RWPE1 (cell line): ENCODE results near the gene PLA2G2D.

ENCODE experiments used
- CTCF ChIA-PET: fragments of 350-600 bp; sonication (Branson Sonifier 250); formaldehyde crosslinking; extraction: SDS; loops from one replicate; lab custom pipeline; 2021; lab: Yijun Ruan, JAX
- POLR2A ChIA-PET: fragments of 400-600 bp; formaldehyde crosslinking; extraction: SDS; loops from one replicate; lab custom pipeline; 2020; ENCODE audit warnings: antibody characterized with exemption; ENCODE audit not compliant: low non-redundant PET; lab: Yijun Ruan, JAX
- DNase-seq: peaks from one replicate; pipeline ENCODE4 v3.0.0; 2012; ENCODE audit warnings: low spot score
- H3K27ac ChIP-seq: fragments of 450-650 bp; 2 replicates; pipeline ENCODE4 v1.5.1; 2017
- TF ChIP-seq, protein P1 (sequence below): fragments of 450-650 bp; conservative IDR thresholded peaks from 2 replicates; pipeline ENCODE4 v1.5.1; 2017; ENCODE audit warnings: low read depth, mild to moderate bottlenecking

PLA2G2D gene

DNA sequence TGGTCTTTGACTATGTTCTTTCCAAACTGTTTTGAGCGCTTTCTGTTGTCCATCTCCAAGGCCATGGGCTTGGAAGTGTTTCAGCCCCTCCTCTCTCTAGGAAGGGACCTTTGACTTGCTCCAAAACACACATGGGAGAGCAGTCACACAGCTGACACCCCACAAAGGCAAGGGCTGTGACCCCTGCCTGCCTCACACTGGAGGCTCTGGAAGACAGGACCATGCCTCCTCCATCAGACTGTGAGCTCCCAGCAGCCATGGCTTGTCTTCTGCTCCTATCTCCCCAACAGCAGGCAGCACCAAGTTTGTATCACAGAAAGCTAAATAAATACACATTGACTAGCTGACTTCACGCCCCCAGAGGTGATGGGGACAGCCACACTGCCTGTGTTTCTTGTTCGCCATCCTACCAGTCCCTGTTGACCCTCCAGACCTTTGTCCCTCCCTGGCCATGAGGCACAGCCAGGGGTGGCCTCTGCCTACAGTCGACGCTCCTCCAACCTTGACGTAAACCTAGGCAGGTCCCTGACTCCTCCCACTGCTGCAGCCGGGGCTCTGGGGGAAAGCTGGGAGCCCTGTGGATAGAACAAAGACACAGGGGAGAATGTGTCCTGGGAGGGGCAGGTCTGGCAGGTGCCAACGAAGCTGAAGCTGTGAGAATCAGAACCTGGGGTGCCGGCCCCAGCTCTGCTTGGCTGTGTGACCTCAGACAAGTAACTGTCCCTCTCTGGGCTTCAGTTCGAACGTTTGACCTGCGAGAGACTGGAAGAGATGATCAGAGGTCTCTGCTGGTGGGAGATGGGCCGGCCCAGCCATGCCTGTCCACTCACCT, 24.6 kb upstream of the PLA2G2D start:
- no peak overlapping the region for H3K27ac ChIP-seq
- DNase-seq: no peak
- TF ChIP-seq, protein P1, sequence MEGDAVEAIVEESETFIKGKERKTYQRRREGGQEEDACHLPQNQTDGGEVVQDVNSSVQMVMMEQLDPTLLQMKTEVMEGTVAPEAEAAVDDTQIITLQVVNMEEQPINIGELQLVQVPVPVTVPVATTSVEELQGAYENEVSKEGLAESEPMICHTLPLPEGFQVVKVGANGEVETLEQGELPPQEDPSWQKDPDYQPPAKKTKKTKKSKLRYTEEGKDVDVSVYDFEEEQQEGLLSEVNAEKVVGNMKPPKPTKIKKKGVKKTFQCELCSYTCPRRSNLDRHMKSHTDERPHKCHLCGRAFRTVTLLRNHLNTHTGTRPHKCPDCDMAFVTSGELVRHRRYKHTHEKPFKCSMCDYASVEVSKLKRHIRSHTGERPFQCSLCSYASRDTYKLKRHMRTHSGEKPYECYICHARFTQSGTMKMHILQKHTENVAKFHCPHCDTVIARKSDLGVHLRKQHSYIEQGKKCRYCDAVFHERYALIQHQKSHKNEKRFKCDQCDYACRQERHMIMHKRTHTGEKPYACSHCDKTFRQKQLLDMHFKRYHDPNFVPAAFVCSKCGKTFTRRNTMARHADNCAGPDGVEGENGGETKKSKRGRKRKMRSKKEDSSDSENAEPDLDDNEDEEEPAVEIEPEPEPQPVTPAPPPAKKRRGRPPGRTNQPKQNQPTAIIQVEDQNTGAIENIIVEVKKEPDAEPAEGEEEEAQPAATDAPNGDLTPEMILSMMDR: no peak
- POLR2A ChIA-PET: no interaction called here
- CTCF ChIA-PET: interaction anchor here (2.1 kb wide), 1 partner anchor 8 kb away, joined by 12 read pairs; no protein-coding TSS in a partner anchor

DNA sequence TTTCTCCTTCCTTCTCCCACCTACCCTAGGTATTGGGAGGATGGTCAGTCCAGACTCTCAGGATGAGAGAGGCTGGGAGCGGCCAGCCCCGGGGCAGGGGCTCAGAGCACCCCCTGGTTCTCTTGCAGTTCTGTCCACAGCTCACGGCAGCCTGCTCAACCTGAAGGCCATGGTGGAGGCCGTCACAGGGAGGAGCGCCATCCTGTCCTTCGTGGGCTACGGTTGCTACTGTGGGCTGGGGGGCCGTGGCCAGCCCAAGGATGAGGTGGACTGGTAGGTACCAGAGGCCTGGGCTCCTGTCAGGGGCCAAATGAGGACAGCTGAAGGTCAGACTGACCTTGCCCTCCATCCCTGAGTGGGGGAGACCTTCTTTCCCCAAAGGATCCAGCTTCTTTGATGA, 24.0 kb upstream of the PLA2G2D start:
- DNase-seq: no peak
- ChIA-PET POLR2A (interaction anchor here (0.6 kb wide), 1 partner anchor 330 kb away, joined by 4 read pairs; no protein-coding TSS in a partner anchor), CTCF (interaction anchor here (2.1 kb wide), 1 partner anchor 9 kb away, joined by 12 read pairs; no protein-coding TSS in a partner anchor)
- no peak overlapping the region for H3K27ac ChIP-seq
- TF ChIP-seq, protein P1: no peak

DNA sequence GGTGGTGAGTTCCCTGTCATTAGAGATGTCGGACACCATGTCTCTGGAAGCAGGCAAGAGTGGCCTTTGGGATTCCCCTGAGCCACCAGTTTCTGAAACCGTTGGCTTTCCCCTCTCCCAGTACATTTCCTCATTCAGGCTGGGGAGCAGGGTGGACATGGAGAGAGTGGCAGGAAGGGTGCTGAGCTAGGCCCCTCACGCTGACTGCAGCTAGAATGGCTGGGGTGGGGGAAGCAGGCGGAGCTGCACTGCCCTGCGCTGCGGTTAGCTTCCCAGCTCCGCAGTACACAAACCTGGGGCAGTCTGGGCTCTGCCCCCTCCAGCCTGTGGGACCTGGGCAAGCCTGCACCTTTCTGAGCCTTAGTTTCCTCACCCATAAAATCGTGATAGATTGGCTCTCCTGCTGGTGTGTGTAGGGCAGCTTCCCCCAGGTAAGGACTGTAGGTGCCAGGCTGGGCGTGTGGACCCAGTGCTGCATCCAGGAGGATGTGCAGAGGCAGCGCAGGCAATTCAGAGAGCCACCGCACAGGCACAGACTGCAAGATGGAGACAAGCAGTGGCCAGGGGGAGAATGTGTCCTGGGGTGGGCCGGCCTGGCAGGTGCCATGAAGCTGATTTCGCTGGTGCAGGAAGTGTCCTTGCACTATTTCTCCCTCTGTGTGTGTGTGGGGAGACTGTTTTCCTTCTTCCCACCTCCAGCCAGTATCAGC, 22.8 kb upstream of the PLA2G2D start:
- DNase-seq: no peak
- TF ChIP-seq, protein P1: no peak
- ChIA-PET CTCF (interaction anchor here (2.1 kb wide), 1 partner anchor 10 kb away, joined by 12 read pairs; no protein-coding TSS in a partner anchor), POLR2A (no interaction called here)
- H3K27ac ChIP-seq: no peak overlapping the region

DNA sequence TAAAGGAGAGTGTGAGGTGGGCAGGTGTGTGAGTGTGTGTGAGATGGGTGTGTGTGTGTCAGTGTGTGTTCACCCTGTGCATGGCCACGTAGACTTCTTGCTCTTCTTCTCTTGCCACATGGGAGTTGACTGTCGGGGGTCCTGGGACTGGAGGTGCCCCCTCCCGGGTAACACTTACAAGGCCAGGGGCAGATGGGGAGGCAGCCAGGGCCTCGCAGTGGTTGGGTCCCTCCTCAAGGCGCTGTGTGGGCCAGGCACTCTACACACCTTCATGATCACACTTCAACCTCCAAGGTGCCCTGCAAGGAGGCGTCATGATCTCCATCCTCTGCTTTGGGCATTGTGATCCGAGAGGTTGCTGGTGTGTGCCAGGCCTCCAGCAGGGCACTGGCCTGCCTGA, 22.1 kb upstream of the PLA2G2D start:
- no peak overlapping the region for H3K27ac ChIP-seq
- POLR2A ChIA-PET: no interaction called here
- CTCF ChIA-PET: no interaction called here
- DNase-seq: no peak
- TF ChIP-seq, protein P1: no peak

DNA sequence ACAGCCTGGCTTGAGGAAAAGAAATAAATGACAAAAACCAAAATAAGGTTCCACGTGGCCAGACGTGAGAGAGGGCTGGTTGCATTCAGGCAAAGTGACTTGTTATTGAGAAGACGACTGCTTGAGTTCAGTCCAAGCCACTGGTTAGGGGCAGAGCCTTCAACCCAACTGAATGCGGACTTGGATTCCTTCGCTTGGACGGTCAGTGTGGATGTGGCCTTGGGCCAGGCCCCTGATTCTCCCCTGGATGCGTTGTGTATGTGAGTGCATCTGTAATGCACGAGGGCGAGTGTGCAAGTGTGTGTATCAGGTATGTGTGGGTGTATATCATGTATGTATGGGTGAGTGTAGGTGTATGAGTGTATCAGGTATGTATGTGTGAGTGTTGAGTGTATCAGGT, 21.7 kb upstream of the PLA2G2D start:
- CTCF ChIA-PET: no interaction called here
- POLR2A ChIA-PET: no interaction called here
- no peak overlapping the region for H3K27ac ChIP-seq
- TF ChIP-seq, protein P1: no peak
- DNase-seq: no peak

DNA sequence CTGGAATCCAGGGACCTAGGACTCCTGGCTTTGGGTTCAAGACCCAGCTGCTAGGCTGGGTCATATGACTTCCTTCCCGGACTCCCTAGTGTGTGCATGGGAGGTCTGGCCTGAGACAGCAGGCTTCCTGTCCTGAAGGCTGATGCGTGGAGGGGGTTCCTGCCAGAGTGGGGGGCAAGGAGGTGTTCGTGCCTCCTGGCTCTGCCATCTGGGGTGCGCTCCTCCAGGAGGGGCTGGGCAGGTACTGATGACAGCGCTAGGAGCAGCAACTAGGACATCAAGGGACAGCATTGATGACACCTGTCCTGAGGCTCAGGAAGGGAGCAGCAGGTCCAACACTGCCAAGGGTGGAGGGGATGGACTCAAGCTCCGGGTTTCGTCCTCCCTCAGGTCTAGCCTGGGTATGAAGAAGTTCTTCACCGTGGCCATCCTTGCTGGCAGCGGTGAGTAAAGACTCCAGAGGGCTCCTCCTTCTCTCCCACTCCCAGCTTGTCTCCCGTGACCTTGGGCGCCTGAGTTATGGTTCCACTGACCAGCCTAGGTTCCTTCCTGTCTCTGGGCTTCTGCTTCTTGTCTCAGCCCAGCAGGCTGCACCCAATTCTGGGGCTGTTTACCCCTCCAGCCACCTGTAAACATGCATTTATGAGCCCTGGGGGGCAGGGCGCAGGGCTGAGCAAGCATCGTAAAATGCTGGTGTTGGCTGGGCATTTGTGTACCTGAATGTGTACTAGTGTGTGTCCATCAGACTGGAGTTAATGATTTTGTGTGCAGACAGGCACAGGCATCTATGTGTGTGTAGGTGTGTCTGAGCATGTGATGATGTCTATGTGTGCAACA, 20.7 kb upstream of the PLA2G2D start:
- CTCF ChIA-PET: no interaction called here
- POLR2A ChIA-PET: no interaction called here

More for the DNA sequence above, 20.7 kb upstream of the PLA2G2D start:
- no peak overlapping the region for H3K27ac ChIP-seq
- no peak for DNase-seq
- TF ChIP-seq, protein P1: no peak
